ENCODE data around the gene ZNF467. TPM values are rescaled to one million over a fixed set of nuclear protein-coding genes. Genes with fewer than 3 reads are reported as not detected.
A peak's percentile ranks its signal among the peaks of the same experiment; 100 is the strongest.

The ZNF467 gene
- total RNA-seq, 4 donors from 2014 or later = 1.2 to 4.4 (median 2.0) TPM

- TF ChIP-seq POLR2A (IDR thresholded peaks at IDR 0.05) = no peak
- TF ChIP-seq, protein P1, sequence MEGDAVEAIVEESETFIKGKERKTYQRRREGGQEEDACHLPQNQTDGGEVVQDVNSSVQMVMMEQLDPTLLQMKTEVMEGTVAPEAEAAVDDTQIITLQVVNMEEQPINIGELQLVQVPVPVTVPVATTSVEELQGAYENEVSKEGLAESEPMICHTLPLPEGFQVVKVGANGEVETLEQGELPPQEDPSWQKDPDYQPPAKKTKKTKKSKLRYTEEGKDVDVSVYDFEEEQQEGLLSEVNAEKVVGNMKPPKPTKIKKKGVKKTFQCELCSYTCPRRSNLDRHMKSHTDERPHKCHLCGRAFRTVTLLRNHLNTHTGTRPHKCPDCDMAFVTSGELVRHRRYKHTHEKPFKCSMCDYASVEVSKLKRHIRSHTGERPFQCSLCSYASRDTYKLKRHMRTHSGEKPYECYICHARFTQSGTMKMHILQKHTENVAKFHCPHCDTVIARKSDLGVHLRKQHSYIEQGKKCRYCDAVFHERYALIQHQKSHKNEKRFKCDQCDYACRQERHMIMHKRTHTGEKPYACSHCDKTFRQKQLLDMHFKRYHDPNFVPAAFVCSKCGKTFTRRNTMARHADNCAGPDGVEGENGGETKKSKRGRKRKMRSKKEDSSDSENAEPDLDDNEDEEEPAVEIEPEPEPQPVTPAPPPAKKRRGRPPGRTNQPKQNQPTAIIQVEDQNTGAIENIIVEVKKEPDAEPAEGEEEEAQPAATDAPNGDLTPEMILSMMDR (IDR thresholded peaks at IDR 0.05) = no peak
- peaks cover 0 to 29% (median 0%) of the 10 kb centered on the region in 4 donors for H3K27me3 ChIP-seq
- peaks cover 4 to 12% (median 10%) of the 10 kb centered on the region in 3 donors for H3K4me1 ChIP-seq
- DNase-seq = no peak
- WGBS, 2 donors = 12 to 15% methylated on average over 4 of the region's 4 CpGs
- no peak overlapping the region for H3K27ac ChIP-seq
- intact Hi-C loops (cut with DNase I) = loop anchor here (10.0 kb wide), 1 partner anchor 79 kb away; no protein-coding TSS in a partner anchor
- H3K9me3 ChIP-seq = no peaks in the 10 kb centered on the region
- H3K4me3 ChIP-seq = no peak overlapping the region
- H3K36me3 ChIP-seq = no peaks in the 10 kb centered on the region
These were observed 29.7 kb downstream of the ZNF467 start for GRCh38 chr7:149743476-149744255.

- no peak for DNase-seq
- peaks cover 0 to 34% (median 0%) of the 10 kb centered on the region in 4 donors for H3K27me3 ChIP-seq
- no peaks in the 10 kb centered on the region for H3K36me3 ChIP-seq
- H3K9me3 ChIP-seq = no peaks in the 10 kb centered on the region
- intact Hi-C loops (cut with DNase I) = loop anchor here (10.0 kb wide), 1 partner anchor 77 kb away; no protein-coding TSS in a partner anchor
- WGBS, 2 donors = 0% methylated on average over 7 to 16 of the region's 17 CpGs
- H3K27ac ChIP-seq = no peak overlapping the region
- peaks cover 4 to 12% (median 10%) of the 10 kb centered on the region in 3 donors for H3K4me1 ChIP-seq
- TF ChIP-seq, protein P1 (IDR thresholded peaks at IDR 0.05) = peak; percentile 64 to 92 (median 80)
- TF ChIP-seq POLR2A (IDR thresholded peaks at IDR 0.05) = no peak
- peak overlapping the region in 3 of 4 donors; percentile 25 to 45 (median 26) for H3K4me3 ChIP-seq
These were observed 31.2 kb downstream of the ZNF467 start for GRCh38 chr7:149742075-149742701.

- DNase-seq = no peak
- Histone ChIP-seq H3K27ac (no peak overlapping the region), H3K4me1 (peaks cover 4 to 12% (median 10%) of the 10 kb centered on the region in 3 donors), H3K27me3 (peaks cover 0 to 40% (median 0%) of the 10 kb centered on the region in 4 donors), H3K4me3 (peak overlapping the region in 3 of 4 donors; percentile 25 to 45 (median 26)), H3K9me3 (no peaks in the 10 kb centered on the region), H3K36me3 (no peaks in the 10 kb centered on the region)
- intact Hi-C loops (cut with DNase I) = loop anchor here (10.0 kb wide), 1 partner anchor 77 kb away; no protein-coding TSS in a partner anchor
- WGBS, 2 donors = 13 to 24% methylated on average over 5 to 12 of the region's 13 CpGs
- TF ChIP-seq POLR2A (IDR thresholded peaks at IDR 0.05) = no peak
- TF ChIP-seq, protein P1 (IDR thresholded peaks at IDR 0.05) = no peak
These were observed 31.8 kb downstream of the ZNF467 start for GRCh38 chr7:149741629-149742028.

DNA sequence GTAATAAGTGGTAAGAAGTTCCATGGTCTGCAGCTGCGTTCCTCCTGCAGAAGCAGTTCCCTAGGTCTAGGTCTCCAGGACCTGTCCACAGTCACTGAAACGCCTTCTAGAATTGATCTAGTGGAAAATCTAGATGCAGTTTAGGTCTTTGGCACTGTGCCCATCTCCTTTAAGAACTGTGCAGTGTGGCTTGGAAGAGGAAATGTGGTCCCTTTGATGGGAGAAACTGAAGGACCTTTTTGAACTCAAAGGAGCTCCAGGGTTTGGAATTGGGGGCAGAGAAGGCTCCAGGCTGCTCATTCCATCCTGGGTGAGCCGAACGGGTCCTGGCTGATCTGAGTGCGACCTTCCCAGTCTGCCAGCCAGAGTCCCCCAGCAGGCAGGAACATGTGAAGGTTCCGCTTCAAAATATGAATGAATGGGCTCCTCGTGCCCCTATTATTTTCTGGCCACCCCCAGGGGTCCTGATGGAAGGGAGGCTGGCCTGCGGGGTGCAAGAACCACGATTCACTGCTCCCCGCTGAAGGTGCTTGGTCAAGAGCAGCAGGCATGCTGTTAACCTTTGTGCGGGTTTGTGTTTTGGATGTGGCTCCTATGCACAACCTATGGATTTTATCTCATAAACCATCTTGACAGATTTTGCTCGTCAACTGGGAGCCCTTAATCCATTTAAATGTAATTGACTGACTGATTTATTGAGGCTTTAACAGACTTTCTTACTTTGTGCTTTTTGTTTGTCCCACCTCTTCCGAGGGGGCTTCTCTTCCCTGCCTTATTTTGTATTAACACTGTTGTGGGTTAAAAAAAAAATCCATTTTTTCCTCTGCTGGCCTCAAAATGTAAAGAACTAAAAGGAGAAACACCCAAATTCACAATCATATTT is 36.7 kb downstream of the ZNF467 start:
- Histone ChIP-seq H3K36me3 (peaks cover 0 to 27% (median 0%) of the 10 kb centered on the region in 3 donors), H3K27ac (no peak overlapping the region), H3K27me3 (peaks cover 0 to 30% (median 0%) of the 10 kb centered on the region in 4 donors), H3K9me3 (no peaks in the 10 kb centered on the region), H3K4me3 (no peak overlapping the region), H3K4me1 (peaks cover 6 to 39% (median 7%) of the 10 kb centered on the region in 3 donors)
- 43 to 52% methylated on average over 9 to 13 of the region's 13 CpGs for WGBS, 2 donors
- no peak for DNase-seq
- TF ChIP-seq POLR2A (IDR thresholded peaks at IDR 0.05) = no peak
- TF ChIP-seq, protein P1 (IDR thresholded peaks at IDR 0.05) = no peak
- intact Hi-C loops (cut with DNase I) = no loop called here

Data from esophagus squamous epithelium (tissue), 5 donors.